ENCODE data around the gene OR2M2. TPM values are rescaled to one million over a fixed set of nuclear protein-coding genes. Genes with fewer than 3 reads are reported as not detected.

Gene OR2M2
- total RNA-seq, 3 donors from 2014 or later (not counting 1 experiment from before 2014, with no cell fraction given) = not detected

DNA sequence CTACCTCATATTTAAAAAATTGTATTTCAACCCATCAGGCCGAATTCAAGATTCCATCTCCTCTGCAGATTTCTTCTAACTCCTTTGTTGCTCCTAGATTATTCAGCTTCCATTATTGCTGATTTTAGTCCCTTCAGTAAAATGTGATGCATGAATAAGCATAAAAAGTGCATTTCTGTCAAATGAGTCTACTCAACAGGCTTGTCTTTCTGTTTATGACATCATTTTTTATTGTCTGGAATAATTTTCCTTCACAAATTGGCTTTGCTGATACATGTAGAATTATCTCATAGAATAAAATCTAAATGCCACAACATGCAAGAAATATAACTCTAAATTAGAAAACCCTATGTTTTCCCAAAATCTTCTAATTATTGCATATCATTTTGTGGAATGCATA lies 31.3 kb upstream of the OR2M2 start:
- ATAC-seq (no peak), DNase-seq (no peak)
- no peaks in the 10 kb centered on the region for H3K27me3 Mint-ChIP-seq (ENCODE audit: low read depth in 2 of 2)
- no peak overlapping the region for H3K4me3 Mint-ChIP-seq
- no peak for TF ChIP-seq CTCF (IDR thresholded peaks at IDR 0.05)
- no peak overlapping the region for H3K27ac Mint-ChIP-seq
- H3K9me3 Mint-ChIP-seq = peaks cover 7 to 8% of the 10 kb centered on the region in 2 donors
- H3K36me3 Mint-ChIP-seq = no peaks in the 10 kb centered on the region
- Histone ChIP-seq H3K36me3 (ENCODE audit: control insufficient read depth, insufficient read depth, low read length) (no peaks in the 10 kb centered on the region), H3K27ac (ENCODE audit: low read length) (no peak overlapping the region), H3K9me3 (ENCODE audit: control insufficient read depth, insufficient read depth, low read length) (no peaks in the 10 kb centered on the region), H3K4me1 (ENCODE audit: control insufficient read depth, insufficient read depth, low read length) (no peaks in the 10 kb centered on the region), H3K27me3 (ENCODE audit: control insufficient read depth, insufficient read depth, low read length) (no peaks in the 10 kb centered on the region), H3K4me3 (ENCODE audit: low read length) (no peak overlapping the region)
- no peaks in the 10 kb centered on the region for H3K4me1 Mint-ChIP-seq
- intact Hi-C loops (cut with micrococcal nuclease) = no loop called here
- WGBS (ENCODE audit: insufficient coverage) = 64% methylated on average over 1 of the region's 1 CpG

GRCh38 chr1:248144513-248145198 lies 30.0 kb upstream of the OR2M2 start, which contains the start of gene OR2M5:
TSS of gene OR2M5 (plus strand) at chr1:248145148. CDS start at chr1:248145148, 0 bp downstream.
- H3K27me3 ChIP-seq (ENCODE audit: control insufficient read depth, insufficient read depth, low read length) = no peaks in the 10 kb centered on the region
- Mint-ChIP-seq H3K4me3 (no peak within 1 kb of the TSS), H3K27me3 (ENCODE audit: low read depth in 2 of 2) (no peaks in the 10 kb centered on the region), H3K27ac (no peak within 1 kb of the TSS), H3K4me1 (no peaks in the 10 kb centered on the region), H3K9me3 (peaks cover 8 to 9% of the 10 kb centered on the region in 2 donors), H3K36me3 (no peaks in the 10 kb centered on the region)
- H3K4me1 ChIP-seq (ENCODE audit: control insufficient read depth, insufficient read depth, low read length) = no peaks in the 10 kb centered on the region
- H3K27ac ChIP-seq (ENCODE audit: low read length) = no peak within 1 kb of the TSS
- intact Hi-C loops (cut with micrococcal nuclease) = no loop called here
- no peak within 1 kb of the TSS for H3K4me3 ChIP-seq (ENCODE audit: low read length)
- no peaks in the 10 kb centered on the region for H3K9me3 ChIP-seq (ENCODE audit: control insufficient read depth, insufficient read depth, low read length)
- TF ChIP-seq CTCF (IDR thresholded peaks at IDR 0.05) = no peak
- no peaks in the 10 kb centered on the region for H3K36me3 ChIP-seq (ENCODE audit: control insufficient read depth, insufficient read depth, low read length)
- no peak for DNase-seq
- WGBS (ENCODE audit: insufficient coverage) = 100% methylated on average over 1 of the region's 3 CpGs
- ATAC-seq = no peak

- no peak overlapping the region for H3K27ac ChIP-seq (ENCODE audit: low read length)
- Mint-ChIP-seq H3K27me3 (ENCODE audit: low read depth in 2 of 2) (no peaks in the 10 kb centered on the region), H3K4me1 (no peaks in the 10 kb centered on the region), H3K9me3 (peaks cover 3 to 5% of the 10 kb centered on the region in 2 donors), H3K27ac (no peak overlapping the region), H3K36me3 (no peaks in the 10 kb centered on the region), H3K4me3 (no peak overlapping the region)
- intact Hi-C loops (cut with micrococcal nuclease) = no loop called here
- no peaks in the 10 kb centered on the region for H3K4me1 ChIP-seq (ENCODE audit: control insufficient read depth, insufficient read depth, low read length)
- H3K4me3 ChIP-seq (ENCODE audit: low read length) = no peak overlapping the region
- no peak for TF ChIP-seq CTCF (IDR thresholded peaks at IDR 0.05)
- 88% methylated on average over 6 of the region's 6 CpGs for WGBS (ENCODE audit: insufficient coverage)
- ATAC-seq = no peak
- no peak for DNase-seq
- H3K9me3 ChIP-seq (ENCODE audit: control insufficient read depth, insufficient read depth, low read length) = no peaks in the 10 kb centered on the region
- no peaks in the 10 kb centered on the region for H3K36me3 ChIP-seq (ENCODE audit: control insufficient read depth, insufficient read depth, low read length)
- H3K27me3 ChIP-seq (ENCODE audit: control insufficient read depth, insufficient read depth, low read length) = no peaks in the 10 kb centered on the region
Observed at GRCh38 chr1:248152056-248152827, 22.4 kb upstream of the OR2M2 start.
